HL-60 (cell line): ENCODE data around the gene JAML.

Experiments
- CTCF ChIP-seq: IDR thresholded peaks from one replicate; pipeline ENCODE4 v1.5.1; 2011; ENCODE audit warnings: low read length, control low read depth, inconsistent platforms; ENCODE audit not compliant: insufficient read depth
- GABPA ChIP-seq: IDR thresholded peaks from 2 replicates; pipeline ENCODE4 v1.6.1; 2012; ENCODE audit warnings: low read depth
- POLR2AphosphoS5 ChIP-seq: IDR thresholded peaks from 2 replicates; pipeline ENCODE4 v1.6.1; 2012; ENCODE audit warnings: low read depth
- SPI1 ChIP-seq: IDR thresholded peaks from 2 replicates; pipeline ENCODE4 v1.6.1; 2012; ENCODE audit warnings: low read depth, mild to moderate bottlenecking, borderline replicate concordance
- TF ChIP-seq, protein P1 (sequence below): IDR thresholded peaks from 2 replicates; pipeline ENCODE4 v1.6.1; 2012; ENCODE audit warnings: low read depth; ENCODE audit not compliant: insufficient replicate concordance

GRCh38 chr11:118206391-118207031 lies 18.3 kb downstream of the JAML start:
- TF ChIP-seq, protein P1, sequence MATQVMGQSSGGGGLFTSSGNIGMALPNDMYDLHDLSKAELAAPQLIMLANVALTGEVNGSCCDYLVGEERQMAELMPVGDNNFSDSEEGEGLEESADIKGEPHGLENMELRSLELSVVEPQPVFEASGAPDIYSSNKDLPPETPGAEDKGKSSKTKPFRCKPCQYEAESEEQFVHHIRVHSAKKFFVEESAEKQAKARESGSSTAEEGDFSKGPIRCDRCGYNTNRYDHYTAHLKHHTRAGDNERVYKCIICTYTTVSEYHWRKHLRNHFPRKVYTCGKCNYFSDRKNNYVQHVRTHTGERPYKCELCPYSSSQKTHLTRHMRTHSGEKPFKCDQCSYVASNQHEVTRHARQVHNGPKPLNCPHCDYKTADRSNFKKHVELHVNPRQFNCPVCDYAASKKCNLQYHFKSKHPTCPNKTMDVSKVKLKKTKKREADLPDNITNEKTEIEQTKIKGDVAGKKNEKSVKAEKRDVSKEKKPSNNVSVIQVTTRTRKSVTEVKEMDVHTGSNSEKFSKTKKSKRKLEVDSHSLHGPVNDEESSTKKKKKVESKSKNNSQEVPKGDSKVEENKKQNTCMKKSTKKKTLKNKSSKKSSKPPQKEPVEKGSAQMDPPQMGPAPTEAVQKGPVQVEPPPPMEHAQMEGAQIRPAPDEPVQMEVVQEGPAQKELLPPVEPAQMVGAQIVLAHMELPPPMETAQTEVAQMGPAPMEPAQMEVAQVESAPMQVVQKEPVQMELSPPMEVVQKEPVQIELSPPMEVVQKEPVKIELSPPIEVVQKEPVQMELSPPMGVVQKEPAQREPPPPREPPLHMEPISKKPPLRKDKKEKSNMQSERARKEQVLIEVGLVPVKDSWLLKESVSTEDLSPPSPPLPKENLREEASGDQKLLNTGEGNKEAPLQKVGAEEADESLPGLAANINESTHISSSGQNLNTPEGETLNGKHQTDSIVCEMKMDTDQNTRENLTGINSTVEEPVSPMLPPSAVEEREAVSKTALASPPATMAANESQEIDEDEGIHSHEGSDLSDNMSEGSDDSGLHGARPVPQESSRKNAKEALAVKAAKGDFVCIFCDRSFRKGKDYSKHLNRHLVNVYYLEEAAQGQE: no peak
- TF ChIP-seq CTCF (no peak), POLR2AphosphoS5 (no peak), GABPA (no peak), SPI1 (peak; percentile 81)
